NAMALWA (cell line): ENCODE data around the gene XRCC5.
"Not testable (repeated sequence)": the region's sequence is repeated elsewhere in the genome, so short reads cannot be mapped to it uniquely, and the experiment has no call there.

ENCODE experiments used
- DNase-seq: peaks from one replicate; pipeline ENCODE4 v3.0.0-alpha.2; 2015; ENCODE audit warnings: low spot score

The XRCC5 gene

GRCh38 chr2:216119146-216119545, 10.0 kb downstream of the XRCC5 start:
- DNase-seq: no peak

- no peak for DNase-seq
These were observed 10.8 kb downstream of the XRCC5 start for GRCh38 chr2:216119986-216120385.

GRCh38 chr2:216121255-216121654, 12.1 kb downstream of the XRCC5 start:
- DNase-seq: no peak

GRCh38 chr2:216126943-216127342, 17.8 kb downstream of the XRCC5 start:
- DNase-seq: no peak

GRCh38 chr2:216130346-216130971, 21.3 kb downstream of the XRCC5 start:
- DNase-seq: no peak

- DNase-seq: no peak
These were observed 22.2 kb downstream of the XRCC5 start for GRCh38 chr2:216131175-216131926.

- DNase-seq: no peak
These were observed 23.4 kb downstream of the XRCC5 start for GRCh38 chr2:216132585-216132984.

GRCh38 chr2:216133397-216133796, 24.2 kb downstream of the XRCC5 start:
- no peak for DNase-seq

- no peak for DNase-seq
These were observed 25.9 kb downstream of the XRCC5 start for GRCh38 chr2:216134958-216135541.

GRCh38 chr2:216139884-216140283, 30.7 kb downstream of the XRCC5 start:
- peak; percentile 44 for DNase-seq

- DNase-seq: not testable (repeated sequence)
These were observed 32.4 kb downstream of the XRCC5 start for GRCh38 chr2:216141516-216141915.

GRCh38 chr2:216142540-216142939, 33.4 kb downstream of the XRCC5 start:
- DNase-seq: no peak

GRCh38 chr2:216144372-216144771, 35.2 kb downstream of the XRCC5 start:
- no peak for DNase-seq

- no peak for DNase-seq
These were observed 35.7 kb downstream of the XRCC5 start for GRCh38 chr2:216144857-216145256.

GRCh38 chr2:216146573-216146972, 37.4 kb downstream of the XRCC5 start:
- no peak for DNase-seq

GRCh38 chr2:216147172-216148131, 38.3 kb downstream of the XRCC5 start:
- no peak for DNase-seq

GRCh38 chr2:216148983-216149382, 39.8 kb downstream of the XRCC5 start:
- DNase-seq: no peak

GRCh38 chr2:216149741-216150140, 40.6 kb downstream of the XRCC5 start:
- no peak for DNase-seq

GRCh38 chr2:216151313-216152025, 42.3 kb downstream of the XRCC5 start:
- no peak for DNase-seq

GRCh38 chr2:216155954-216156353, 46.8 kb downstream of the XRCC5 start:
- no peak for DNase-seq

- DNase-seq: no peak
These were observed 47.7 kb downstream of the XRCC5 start for GRCh38 chr2:216156822-216157221.

- no peak for DNase-seq
These were observed 50.0 kb downstream of the XRCC5 start for GRCh38 chr2:216159144-216159543.
